ENCODE measurements around the gene KCND3.

KCND3 gene

GRCh38 chr1:111959436-111959835, 30.0 kb downstream of the KCND3 start:
- no peak for DNase-seq (ENCODE audit: low read depth, low spot score)

- DNase-seq (ENCODE audit: low read depth, low spot score) = no peak
These were observed 30.6 kb downstream of the KCND3 start for GRCh38 chr1:111958851-111959250.

GRCh38 chr1:111958075-111958474, 31.4 kb downstream of the KCND3 start:
- no peak for DNase-seq (ENCODE audit: low read depth, low spot score)

- no peak for DNase-seq (ENCODE audit: low read depth, low spot score)
These were observed 33.2 kb downstream of the KCND3 start for GRCh38 chr1:111956155-111956771.

DNA sequence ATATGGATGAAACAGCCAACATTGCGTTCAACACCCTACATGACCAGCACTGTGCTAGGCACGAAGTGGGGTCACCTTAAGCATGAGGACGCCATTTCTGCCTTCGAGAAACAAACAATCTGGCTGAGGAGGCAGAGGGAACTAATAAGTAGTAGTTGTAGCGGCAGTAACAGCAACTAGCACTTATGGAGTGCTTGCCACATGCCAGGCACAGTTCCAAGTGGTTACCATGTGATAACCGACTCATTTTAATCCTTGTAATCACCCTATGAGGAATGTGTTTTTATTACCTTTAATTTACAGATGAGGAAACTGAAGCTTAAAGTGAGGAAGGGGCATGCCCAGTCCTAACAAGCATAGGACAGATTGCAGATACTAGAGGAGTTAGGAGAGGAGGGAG, 33.7 kb downstream of the KCND3 start:
- DNase-seq (ENCODE audit: low read depth, low spot score) = no peak

GRCh38 chr1:111953797-111954196, 35.7 kb downstream of the KCND3 start:
- no peak for DNase-seq (ENCODE audit: low read depth, low spot score)

DNA sequence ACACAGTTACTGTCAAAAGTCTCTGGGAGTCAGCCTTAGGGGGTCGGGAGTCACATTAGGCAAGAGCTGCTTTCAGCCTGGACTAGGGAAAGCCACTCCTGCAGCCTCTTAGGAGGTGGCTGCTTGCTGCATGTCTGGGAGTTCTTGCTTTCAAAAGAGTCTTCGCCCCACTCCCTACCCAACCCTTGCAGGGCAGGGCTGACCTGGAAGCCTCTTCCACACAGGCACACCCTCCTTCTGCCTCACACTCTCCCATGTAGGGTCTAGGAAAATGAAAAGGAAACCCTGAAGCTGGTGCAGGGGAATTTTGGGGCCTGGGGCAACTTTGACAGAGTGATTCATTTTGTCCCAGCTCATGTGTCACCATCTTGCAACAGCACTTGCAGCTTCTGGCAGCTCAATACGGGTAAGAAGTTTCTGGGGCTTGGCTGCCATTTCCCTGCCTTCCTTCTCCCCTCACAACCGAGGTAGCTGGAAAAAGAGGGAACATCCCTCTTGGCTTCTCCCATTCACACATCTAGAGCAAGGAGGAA, 37.3 kb downstream of the KCND3 start:
- no peak for DNase-seq (ENCODE audit: low read depth, low spot score)

- no peak for DNase-seq (ENCODE audit: low read depth, low spot score)
These were observed 41.0 kb downstream of the KCND3 start for GRCh38 chr1:111948209-111949171.

- DNase-seq (ENCODE audit: low read depth, low spot score) = no peak
These were observed 45.4 kb downstream of the KCND3 start for GRCh38 chr1:111943846-111944749.

- DNase-seq (ENCODE audit: low read depth, low spot score) = no peak
These were observed 46.4 kb downstream of the KCND3 start for GRCh38 chr1:111943066-111943465.

GRCh38 chr1:111938536-111938935, 50.9 kb downstream of the KCND3 start:
- DNase-seq (ENCODE audit: low read depth, low spot score) = no peak

DNA sequence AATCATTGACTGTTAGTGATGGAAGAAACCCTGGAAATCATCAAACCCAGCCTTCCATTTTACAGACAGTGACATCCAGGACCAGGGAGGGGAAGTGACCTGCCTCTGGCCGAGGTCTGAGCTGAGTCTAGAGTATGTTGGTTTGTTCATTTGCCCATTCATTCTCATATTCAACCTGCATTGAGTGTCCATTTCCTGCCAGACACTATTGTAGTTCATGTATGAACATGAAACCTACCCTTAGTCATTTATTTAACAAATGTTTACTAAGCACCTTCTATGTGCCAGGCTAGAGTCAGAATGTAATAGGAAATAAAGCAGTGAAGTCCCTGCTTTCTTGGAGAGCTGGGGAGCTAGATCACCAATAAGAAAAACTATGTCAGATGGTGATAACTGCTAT, 51.3 kb downstream of the KCND3 start:
- DNase-seq (ENCODE audit: low read depth, low spot score) = no peak

GRCh38 chr1:111937147-111937725, 52.2 kb downstream of the KCND3 start:
- no peak for DNase-seq (ENCODE audit: low read depth, low spot score)

DNA sequence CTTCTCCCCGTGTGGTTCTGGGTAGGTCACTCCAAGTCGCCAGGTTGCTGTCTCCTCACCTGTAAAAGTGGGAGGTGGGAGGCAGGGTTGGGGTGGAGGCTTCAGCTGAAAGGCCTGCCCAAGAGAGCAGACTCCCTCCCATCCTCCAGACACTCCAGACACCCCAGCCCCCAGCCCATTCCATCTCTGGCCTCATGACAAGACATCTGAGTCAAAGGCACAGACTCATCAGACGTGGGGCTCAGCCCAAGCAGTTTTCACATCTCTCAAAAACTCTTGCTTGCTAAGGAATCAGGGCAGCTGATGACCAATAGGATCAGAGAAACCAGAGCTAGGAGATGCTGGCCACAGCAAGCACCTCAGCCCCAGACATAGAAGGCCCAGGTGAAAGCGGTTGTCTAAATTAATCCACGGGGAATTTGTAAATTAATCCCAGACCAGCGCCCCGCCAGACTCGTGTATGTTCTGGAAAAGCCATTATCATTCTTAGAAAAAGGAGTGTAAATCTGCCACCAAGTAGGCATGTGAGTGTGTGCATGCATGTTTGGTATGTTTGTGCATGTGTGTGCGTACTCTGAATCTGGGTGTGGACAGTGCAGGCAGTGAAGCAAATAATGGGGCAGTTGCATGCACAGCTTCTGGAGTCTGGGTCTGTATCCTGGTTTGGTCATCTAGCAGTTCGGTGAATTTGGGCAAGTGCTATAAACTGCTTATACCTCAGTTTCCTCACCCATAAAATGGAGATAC, 55.2 kb downstream of the KCND3 start:
- no peak for DNase-seq (ENCODE audit: low read depth, low spot score)

- DNase-seq (ENCODE audit: low read depth, low spot score) = no peak
These were observed 59.1 kb downstream of the KCND3 start for GRCh38 chr1:111930356-111930755.

DNA sequence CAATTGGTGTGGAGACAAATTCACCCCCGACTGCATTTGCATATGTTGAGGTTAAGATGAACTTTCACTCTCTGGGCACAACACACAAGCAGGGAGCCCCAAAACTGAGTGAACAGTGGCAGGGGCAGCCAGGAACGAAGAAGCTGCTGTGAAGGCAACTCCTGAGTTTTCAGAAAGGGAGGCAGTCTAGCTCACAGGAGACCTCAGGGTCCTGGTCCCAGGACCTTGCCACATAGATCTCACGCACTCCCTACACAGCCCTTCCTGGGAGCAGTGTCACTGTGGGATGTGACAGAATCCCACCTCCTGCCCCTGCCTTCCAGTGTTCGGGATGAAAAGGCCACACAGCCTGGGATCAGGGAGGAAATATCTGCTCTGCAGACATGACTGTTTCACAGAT, 60.9 kb downstream of the KCND3 start:
- DNase-seq (ENCODE audit: low read depth, low spot score) = no peak

- DNase-seq (ENCODE audit: low read depth, low spot score) = no peak
These were observed 61.8 kb downstream of the KCND3 start for GRCh38 chr1:111927652-111928051.

DNA sequence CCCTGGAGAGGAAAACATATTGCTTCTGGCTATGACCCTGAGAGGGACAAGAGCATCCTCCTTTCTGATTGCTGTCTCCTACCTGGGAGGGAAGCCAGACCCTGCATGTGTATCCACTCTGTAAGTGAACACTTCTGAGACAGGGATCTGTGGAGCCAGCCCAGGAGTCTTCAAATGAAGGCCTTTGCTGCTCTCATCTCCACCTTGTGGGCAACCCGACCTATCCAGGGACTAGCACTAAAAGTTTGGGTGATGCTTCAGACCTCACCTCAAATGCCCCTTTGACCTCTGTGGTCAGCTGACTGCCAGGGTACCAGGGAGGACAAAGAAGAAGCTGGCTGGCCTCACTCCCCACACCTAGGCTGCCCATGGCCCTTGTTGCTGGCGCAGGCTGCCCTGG, 64.7 kb downstream of the KCND3 start:
- DNase-seq (ENCODE audit: low read depth, low spot score) = no peak

- DNase-seq (ENCODE audit: low read depth, low spot score) = no peak
These were observed 65.7 kb downstream of the KCND3 start for GRCh38 chr1:111923766-111924165.

DNA sequence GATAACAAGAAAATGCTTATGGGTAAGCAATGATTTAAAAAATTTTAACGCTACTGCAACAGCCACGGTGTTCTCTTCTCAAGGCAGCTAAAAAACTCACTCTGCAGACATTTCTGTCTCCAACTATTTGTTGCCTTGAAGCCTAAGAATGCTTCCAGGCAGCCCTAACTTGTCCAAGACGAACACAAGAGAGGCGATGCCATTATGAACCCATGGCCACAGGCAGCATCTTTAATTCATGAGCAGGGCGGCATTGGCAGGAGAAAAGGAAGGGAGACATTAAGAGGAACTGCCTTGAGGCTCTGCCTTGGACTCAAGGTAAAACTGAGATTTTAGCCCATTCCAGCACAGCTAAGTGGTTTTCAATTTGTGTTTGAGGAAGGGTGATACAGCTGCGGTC, 67.5 kb downstream of the KCND3 start:
- DNase-seq (ENCODE audit: low read depth, low spot score) = no peak
